GM23338 (cell line): Measurements from ENCODE around the gene FGFBP1. TPM values are rescaled to one million over a fixed set of nuclear protein-coding genes. Genes with fewer than 3 reads are reported as not detected.

ENCODE experiments used
- ATAC-seq: fragments of 200-7000 bp; cut with Tn5 transposase; 3 replicates; pipeline ENCODE4 v1.9.1; 2020
- DNase-seq: peaks from one replicate; pipeline ENCODE4 v3.0.0-alpha.2; 2015; ENCODE audit warnings: low spot score
- H2AFZ ChIP-seq: fragments of 200-600 bp; sonication (generic); 2 replicates; pipeline ENCODE4 v1.8.0; 2016; ENCODE audit warnings: antibody characterized with exemption, mild to moderate bottlenecking, moderate library complexity
- H3F3A ChIP-seq: fragments of 200-600 bp; sonication (generic); replicated peaks from 2 replicates; pipeline ENCODE4 v1.8.0; 2017; ENCODE audit warnings: antibody characterized with exemption, mixed run types, low read depth
- H3K27ac ChIP-seq: fragments of 200-600 bp; sonication (generic); 2 replicates; pipeline ENCODE4 v1.6.1; 2016; ENCODE audit warnings: low read depth
- H3K27me3 ChIP-seq: fragments of 200-600 bp; sonication (generic); 2 replicates; pipeline ENCODE4 v1.8.0; 2016; ENCODE audit warnings: mild to moderate bottlenecking, mixed run types, moderate library complexity; ENCODE audit not compliant: insufficient read depth
- H3K36me3 ChIP-seq: fragments of 200-600 bp; sonication (generic); 2 replicates; pipeline ENCODE4 v1.8.0; 2016; ENCODE audit warnings: mild to moderate bottlenecking; ENCODE audit not compliant: insufficient read depth
- H3K4me1 ChIP-seq: fragments of 200-600 bp; sonication (generic); 2 replicates; pipeline ENCODE4 v1.8.0; 2016; ENCODE audit warnings: mild to moderate bottlenecking, moderate library complexity; ENCODE audit not compliant: insufficient read depth
- H3K4me2 ChIP-seq: fragments of 200-600 bp; sonication (generic); 2 replicates; pipeline ENCODE4 v1.7.1; 2017; ENCODE audit warnings: mixed run types
- H3K4me3 ChIP-seq: fragments of 200-600 bp; sonication (generic); 2 replicates; pipeline ENCODE4 v1.6.1; 2016; ENCODE audit warnings: mixed run types
- H3K79me2 ChIP-seq: fragments of 200-600 bp; sonication (generic); replicated peaks from 2 replicates; pipeline ENCODE4 v1.8.0; 2017; ENCODE audit warnings: mild to moderate bottlenecking; ENCODE audit not compliant: insufficient read depth
- H3K9me2 ChIP-seq: fragments of 200-600 bp; sonication (generic); 2 replicates; pipeline ENCODE4 v1.8.0; 2017; ENCODE audit not compliant: insufficient read depth
- H4K20me1 ChIP-seq: fragments of 200-600 bp; sonication (generic); replicated peaks from 2 replicates; pipeline ENCODE4 v1.8.0; 2017; ENCODE audit warnings: mild to moderate bottlenecking; ENCODE audit not compliant: insufficient read depth
- H3K27ac Mint-ChIP-seq: 2 replicates; pipeline ENCODE4 v1.8.0; 2020; ENCODE audit warnings: inconsistent platforms, mild to moderate bottlenecking, moderate library complexity, mixed read lengths
- H3K27me3 Mint-ChIP-seq: 3 replicates; pipeline ENCODE4 v1.8.0; 2022; ENCODE audit warnings: low read depth, mild to moderate bottlenecking, moderate library complexity, mixed read lengths, inconsistent platforms; ENCODE audit not compliant: insufficient read depth, poor library complexity
- H3K36me3 Mint-ChIP-seq: 3 replicates; pipeline ENCODE4 v1.8.0; 2021; ENCODE audit warnings: low read depth, mild to moderate bottlenecking, inconsistent platforms, moderate library complexity, mixed read lengths
- H3K4me1 Mint-ChIP-seq: 3 replicates; pipeline ENCODE4 v1.8.0; 2020; ENCODE audit warnings: mild to moderate bottlenecking, inconsistent platforms, mixed read lengths
- H3K4me3 Mint-ChIP-seq: 3 replicates; pipeline ENCODE4 v1.8.0; 2021; ENCODE audit warnings: moderate library complexity, mild to moderate bottlenecking, inconsistent platforms, mixed read lengths
- H3K9me3 Mint-ChIP-seq: 3 replicates; pipeline ENCODE4 v1.8.0; 2020; ENCODE audit warnings: moderate library complexity, mild to moderate bottlenecking, inconsistent platforms, mixed read lengths
- CREB1 ChIP-seq: fragments of 250-450 bp; sonication (Bioruptor Pico); IDR thresholded peaks from 2 replicates; pipeline ENCODE4 v1.5.0; 2020; ENCODE audit warnings: low read depth, mild to moderate bottlenecking, moderate library complexity
- EZH2 ChIP-seq: fragments of 200-600 bp; sonication (generic); IDR thresholded peaks from one replicate; pipeline ENCODE4 v1.8.0; 2017; ENCODE audit warnings: antibody characterized with exemption, mild to moderate bottlenecking, low read depth; ENCODE audit not compliant: unreplicated experiment
- JUNB ChIP-seq: IDR thresholded peaks from one replicate; pipeline ENCODE4 v1.6.1; 2016; ENCODE audit warnings: antibody characterized with exemption; ENCODE audit not compliant: unreplicated experiment
- NANOG ChIP-seq: IDR thresholded peaks from 2 replicates; pipeline ENCODE4 v1.6.1; 2016; ENCODE audit warnings: antibody characterized with exemption, borderline replicate concordance
- STAT1 ChIP-seq: IDR thresholded peaks from one replicate; pipeline ENCODE4 v1.6.1; 2016; ENCODE audit warnings: antibody characterized with exemption; ENCODE audit not compliant: unreplicated experiment
- ZNF114 ChIP-seq: fragments of 250-450 bp; sonication (Bioruptor Pico); IDR thresholded peaks from 2 replicates; pipeline ENCODE4 v1.5.0; 2020; ENCODE audit warnings: mild to moderate bottlenecking, moderate library complexity
- ZNF331 ChIP-seq: fragments of 250-450 bp; sonication (Bioruptor Pico); IDR thresholded peaks from 2 replicates; pipeline ENCODE4 v1.5.0; 2020; ENCODE audit warnings: low read depth, mild to moderate bottlenecking, moderate library complexity
- polyA plus RNA-seq: library from polyadenylated mRNA; unstranded; fragments of >200 nt; fragmentation: Nextera tagmentation; extraction: Ambion mirVana; gene quantifications from 2 replicates; pipeline ENCODE4 v1.2.1, GENCODE V29; 2016
- total RNA-seq: library from RNA; depleted of rRNA; stranded (reverse); fragments of >200 nt; shearing (Covaris generic); gene quantifications from 2 replicates; pipeline ENCODE4 v1.2.3, GENCODE V29; 2014
- TF ChIP-seq, protein P1 (sequence below), 2 experiments: fragments of 200-600 bp in 1 of 2; sonication (generic) in 1 of 2; conservative IDR thresholded peaks; 2 replicates each; pipeline versions ENCODE4 v1.5.1 to v1.6.1; 2016 to 2017; ENCODE audit warnings: antibody characterized with exemption in 2 of 2, low read depth in 2 of 2, mild to moderate bottlenecking in 2 of 2, moderate library complexity in 1 of 2
- TF ChIP-seq, protein P2 (sequence below): IDR thresholded peaks from 2 replicates; pipeline ENCODE4 v1.6.1; 2016; ENCODE audit warnings: antibody characterized with exemption
- TF ChIP-seq, protein P3 (sequence below): IDR thresholded peaks from one replicate; pipeline ENCODE4 v1.6.1; 2018; ENCODE audit warnings: antibody characterized with exemption; ENCODE audit not compliant: unreplicated experiment

FGFBP1 gene
- total and polyA plus RNA-seq, 2 experiments from 2014 or later = 0.15 TPM; not detected in 1

DNA sequence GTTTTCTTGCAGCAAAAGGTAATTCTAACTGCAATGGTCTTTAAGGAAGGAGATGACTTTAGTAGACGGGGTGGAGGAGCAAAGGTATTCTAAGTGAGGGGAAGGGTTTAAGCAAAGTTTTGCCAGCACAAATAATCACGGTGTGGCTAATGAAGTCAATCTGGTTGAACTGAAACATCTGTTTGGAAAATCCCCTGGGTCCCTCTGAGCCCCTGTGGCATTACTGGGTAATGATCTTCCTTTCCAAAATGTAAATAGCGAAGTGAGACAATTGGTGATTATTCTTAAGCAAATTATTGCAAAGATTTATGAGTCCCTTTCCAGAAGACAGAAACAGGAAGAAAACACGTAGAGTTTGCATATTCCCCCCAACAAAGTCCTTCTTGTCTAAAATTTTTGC, 47.2 kb downstream of the FGFBP1 start (continued):
- TF ChIP-seq, protein P1, sequence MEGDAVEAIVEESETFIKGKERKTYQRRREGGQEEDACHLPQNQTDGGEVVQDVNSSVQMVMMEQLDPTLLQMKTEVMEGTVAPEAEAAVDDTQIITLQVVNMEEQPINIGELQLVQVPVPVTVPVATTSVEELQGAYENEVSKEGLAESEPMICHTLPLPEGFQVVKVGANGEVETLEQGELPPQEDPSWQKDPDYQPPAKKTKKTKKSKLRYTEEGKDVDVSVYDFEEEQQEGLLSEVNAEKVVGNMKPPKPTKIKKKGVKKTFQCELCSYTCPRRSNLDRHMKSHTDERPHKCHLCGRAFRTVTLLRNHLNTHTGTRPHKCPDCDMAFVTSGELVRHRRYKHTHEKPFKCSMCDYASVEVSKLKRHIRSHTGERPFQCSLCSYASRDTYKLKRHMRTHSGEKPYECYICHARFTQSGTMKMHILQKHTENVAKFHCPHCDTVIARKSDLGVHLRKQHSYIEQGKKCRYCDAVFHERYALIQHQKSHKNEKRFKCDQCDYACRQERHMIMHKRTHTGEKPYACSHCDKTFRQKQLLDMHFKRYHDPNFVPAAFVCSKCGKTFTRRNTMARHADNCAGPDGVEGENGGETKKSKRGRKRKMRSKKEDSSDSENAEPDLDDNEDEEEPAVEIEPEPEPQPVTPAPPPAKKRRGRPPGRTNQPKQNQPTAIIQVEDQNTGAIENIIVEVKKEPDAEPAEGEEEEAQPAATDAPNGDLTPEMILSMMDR (conservative IDR thresholded peaks at IDR 0.05; ENCODE audit: low read depth in 2 of 2) = no peak

DNA sequence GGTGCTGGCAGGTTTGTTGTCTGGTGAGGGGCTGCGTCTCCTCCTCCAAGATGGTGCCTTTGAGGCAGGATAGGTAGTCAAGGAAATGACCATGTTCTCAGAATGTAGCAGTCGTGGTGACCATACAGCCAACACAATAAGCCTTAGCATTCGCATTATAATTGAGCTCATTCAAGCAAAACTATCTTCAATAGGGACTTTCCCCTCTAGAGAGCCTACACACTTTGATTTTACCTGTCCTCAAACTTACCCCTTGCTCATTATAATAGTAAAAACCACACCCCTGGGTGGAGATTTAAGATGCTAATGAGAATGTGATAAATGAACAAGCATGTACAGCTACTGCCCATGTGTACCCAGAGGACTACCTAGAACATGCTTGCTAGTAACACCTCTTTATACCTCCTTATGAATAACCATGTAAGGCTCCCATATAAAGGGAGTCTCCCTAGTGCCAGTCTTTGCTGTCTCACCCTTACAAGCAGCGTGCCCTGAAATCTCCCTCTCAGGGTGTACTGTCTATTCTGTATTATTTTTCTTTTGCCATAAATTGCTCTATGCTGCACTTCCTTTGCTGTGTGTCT, 48.2 kb downstream of the FGFBP1 start:
- no peaks in the 10 kb centered on the region for H3K79me2 ChIP-seq
- no peaks in the 10 kb centered on the region for H4K20me1 ChIP-seq
- H3F3A ChIP-seq = no peaks in the 10 kb centered on the region
- no peak overlapping the region for H3K4me3 ChIP-seq
- H3K36me3 ChIP-seq = no peaks in the 10 kb centered on the region
- H3K4me1 Mint-ChIP-seq = peaks cover 7% of the 10 kb centered on the region
- no peak overlapping the region for H3K27ac ChIP-seq
- no peaks in the 10 kb centered on the region for H3K9me3 Mint-ChIP-seq
- DNase-seq = no peak
- no peaks in the 10 kb centered on the region for H3K27me3 ChIP-seq
- no peak for TF ChIP-seq ZNF331
- no peak for TF ChIP-seq JUNB
- TF ChIP-seq EZH2 = no peak
- TF ChIP-seq, protein P2, sequence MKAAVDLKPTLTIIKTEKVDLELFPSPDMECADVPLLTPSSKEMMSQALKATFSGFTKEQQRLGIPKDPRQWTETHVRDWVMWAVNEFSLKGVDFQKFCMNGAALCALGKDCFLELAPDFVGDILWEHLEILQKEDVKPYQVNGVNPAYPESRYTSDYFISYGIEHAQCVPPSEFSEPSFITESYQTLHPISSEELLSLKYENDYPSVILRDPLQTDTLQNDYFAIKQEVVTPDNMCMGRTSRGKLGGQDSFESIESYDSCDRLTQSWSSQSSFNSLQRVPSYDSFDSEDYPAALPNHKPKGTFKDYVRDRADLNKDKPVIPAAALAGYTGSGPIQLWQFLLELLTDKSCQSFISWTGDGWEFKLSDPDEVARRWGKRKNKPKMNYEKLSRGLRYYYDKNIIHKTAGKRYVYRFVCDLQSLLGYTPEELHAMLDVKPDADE = no peak
- TF ChIP-seq CREB1 (CRISPR knock-in tag) = no peak
- H3K27me3 Mint-ChIP-seq = peaks cover 2% of the 10 kb centered on the region
- H3K9me2 ChIP-seq = peaks cover 12% of the 10 kb centered on the region
- H2AFZ ChIP-seq = 0 out of 2 replicates have a peak overlapping the region, but pooled peaks have one; percentile 83
- no peak overlapping the region for H3K4me2 ChIP-seq
- 0 out of 2 replicates have a peak, but pooled peaks cover 6% of the 10 kb centered on the region for H3K4me1 ChIP-seq
- no peak overlapping the region for H3K27ac Mint-ChIP-seq
- H3K36me3 Mint-ChIP-seq = no peaks in the 10 kb centered on the region
- no peak for ATAC-seq
- H3K4me3 Mint-ChIP-seq = no peak overlapping the region

DNA sequence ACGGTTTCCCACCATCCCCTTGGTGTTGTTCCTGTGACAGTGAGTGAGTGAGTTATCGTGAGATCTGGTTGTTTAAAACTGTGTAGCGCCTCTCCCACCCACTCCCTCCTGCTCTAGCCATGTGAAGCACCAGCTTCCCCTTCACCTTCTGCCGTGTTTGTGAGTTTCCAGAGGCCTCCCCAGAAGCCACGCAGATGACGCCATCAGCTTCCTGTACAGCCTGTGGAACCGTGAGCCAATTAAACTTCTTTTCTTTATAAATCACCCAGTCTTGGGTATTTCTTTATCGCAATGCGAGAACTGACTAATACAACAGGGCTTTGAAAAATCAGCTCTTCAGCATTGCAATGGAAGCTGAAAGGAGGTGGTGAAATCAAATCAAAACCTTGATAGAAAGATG, 50.0 kb downstream of the FGFBP1 start:
- no peak for ATAC-seq

More for the DNA sequence above, 50.0 kb downstream of the FGFBP1 start:
- H3K4me3 ChIP-seq = no peak overlapping the region
- no peaks in the 10 kb centered on the region for H3K36me3 Mint-ChIP-seq
- no peak overlapping the region for H3K4me2 ChIP-seq
- no peaks in the 10 kb centered on the region for H3K79me2 ChIP-seq
- no peaks in the 10 kb centered on the region for H4K20me1 ChIP-seq
- H3K36me3 ChIP-seq = no peaks in the 10 kb centered on the region
- no peak overlapping the region for H3K4me3 Mint-ChIP-seq
- no peaks in the 10 kb centered on the region for H3K9me3 Mint-ChIP-seq
- peak overlapping the region; percentile 56; the same call in 1 of the 2 replicates for H2AFZ ChIP-seq
- no peak for TF ChIP-seq NANOG
- no peak for TF ChIP-seq CREB1 (CRISPR knock-in tag)
- no peak for TF ChIP-seq JUNB
- no peak for TF ChIP-seq ZNF331
- no peak for TF ChIP-seq STAT1
- TF ChIP-seq ZNF114 = no peak
- TF ChIP-seq, protein P2 = no peak
- TF ChIP-seq, protein P3, sequence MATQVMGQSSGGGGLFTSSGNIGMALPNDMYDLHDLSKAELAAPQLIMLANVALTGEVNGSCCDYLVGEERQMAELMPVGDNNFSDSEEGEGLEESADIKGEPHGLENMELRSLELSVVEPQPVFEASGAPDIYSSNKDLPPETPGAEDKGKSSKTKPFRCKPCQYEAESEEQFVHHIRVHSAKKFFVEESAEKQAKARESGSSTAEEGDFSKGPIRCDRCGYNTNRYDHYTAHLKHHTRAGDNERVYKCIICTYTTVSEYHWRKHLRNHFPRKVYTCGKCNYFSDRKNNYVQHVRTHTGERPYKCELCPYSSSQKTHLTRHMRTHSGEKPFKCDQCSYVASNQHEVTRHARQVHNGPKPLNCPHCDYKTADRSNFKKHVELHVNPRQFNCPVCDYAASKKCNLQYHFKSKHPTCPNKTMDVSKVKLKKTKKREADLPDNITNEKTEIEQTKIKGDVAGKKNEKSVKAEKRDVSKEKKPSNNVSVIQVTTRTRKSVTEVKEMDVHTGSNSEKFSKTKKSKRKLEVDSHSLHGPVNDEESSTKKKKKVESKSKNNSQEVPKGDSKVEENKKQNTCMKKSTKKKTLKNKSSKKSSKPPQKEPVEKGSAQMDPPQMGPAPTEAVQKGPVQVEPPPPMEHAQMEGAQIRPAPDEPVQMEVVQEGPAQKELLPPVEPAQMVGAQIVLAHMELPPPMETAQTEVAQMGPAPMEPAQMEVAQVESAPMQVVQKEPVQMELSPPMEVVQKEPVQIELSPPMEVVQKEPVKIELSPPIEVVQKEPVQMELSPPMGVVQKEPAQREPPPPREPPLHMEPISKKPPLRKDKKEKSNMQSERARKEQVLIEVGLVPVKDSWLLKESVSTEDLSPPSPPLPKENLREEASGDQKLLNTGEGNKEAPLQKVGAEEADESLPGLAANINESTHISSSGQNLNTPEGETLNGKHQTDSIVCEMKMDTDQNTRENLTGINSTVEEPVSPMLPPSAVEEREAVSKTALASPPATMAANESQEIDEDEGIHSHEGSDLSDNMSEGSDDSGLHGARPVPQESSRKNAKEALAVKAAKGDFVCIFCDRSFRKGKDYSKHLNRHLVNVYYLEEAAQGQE = no peak
- TF ChIP-seq EZH2 = no peak
- peaks cover 17% of the 10 kb centered on the region for H3K4me1 Mint-ChIP-seq
- no peaks in the 10 kb centered on the region for H3F3A ChIP-seq
- H3K9me2 ChIP-seq = peaks cover 12% of the 10 kb centered on the region
- peaks cover 2% of the 10 kb centered on the region for H3K27me3 Mint-ChIP-seq
- no peak overlapping the region for H3K27ac Mint-ChIP-seq
- H3K27ac ChIP-seq = no peak overlapping the region
- no peaks in the 10 kb centered on the region for H3K27me3 ChIP-seq
- no peak for DNase-seq
- H3K4me1 ChIP-seq = 0 out of 2 replicates have a peak, but pooled peaks cover 6% of the 10 kb centered on the region
